HEK293T (cell line): ENCODE data around the gene XPR1.

Experiments used
- CTCF ChIA-PET: fragments of 350-600 bp; formaldehyde crosslinking; extraction: SDS; loops from one replicate; lab custom pipeline; 2021; ENCODE audit warnings: antibody characterized with exemption, inconsistent platforms; lab: Yijun Ruan, JAX
- POLR2A ChIA-PET: fragments of 350-600 bp; formaldehyde crosslinking; extraction: SDS; loops from one replicate; lab custom pipeline; 2020; ENCODE audit warnings: antibody characterized with exemption, inconsistent platforms; lab: Yijun Ruan, JAX
- DNase-seq: peaks from one replicate; pipeline ENCODE4 v3.0.0; 2012; ENCODE audit warnings: mixed read lengths; ENCODE audit errors: extremely low spot score
- ARNT ChIP-seq: fragments of 450-650 bp; IDR thresholded peaks from 2 replicates; pipeline ENCODE4 v1.6.1; 2017; ENCODE audit warnings: mild to moderate bottlenecking
- BHLHE40 ChIP-seq: fragments of 450-650 bp; IDR thresholded peaks from 2 replicates; pipeline ENCODE4 v1.6.1; 2016; ENCODE audit warnings: mild to moderate bottlenecking, moderate library complexity, borderline replicate concordance
- CTBP1 ChIP-seq: fragments of 450-650 bp; IDR thresholded peaks from 2 replicates; pipeline ENCODE4 v1.6.1; 2016; ENCODE audit warnings: borderline replicate concordance
- ELF4 ChIP-seq: fragments of 450-650 bp; IDR thresholded peaks from 2 replicates; pipeline ENCODE4 v1.6.1; 2017; ENCODE audit warnings: antibody characterized with exemption
- FOXA1 ChIP-seq: fragments of 450-650 bp; IDR thresholded peaks from 2 replicates; pipeline ENCODE4 v1.6.1; 2016; ENCODE audit warnings: mild to moderate bottlenecking
- FOXK2 ChIP-seq: fragments of 450-650 bp; IDR thresholded peaks from 2 replicates; pipeline ENCODE4 v1.6.1; 2016; ENCODE audit warnings: mild to moderate bottlenecking
- FOXM1 ChIP-seq: fragments of 450-650 bp; IDR thresholded peaks from 2 replicates; pipeline ENCODE4 v1.6.1; 2017; ENCODE audit warnings: mild to moderate bottlenecking, borderline replicate concordance
- HDGF ChIP-seq: fragments of 450-650 bp; IDR thresholded peaks from 2 replicates; pipeline ENCODE4 v1.6.1; 2017; ENCODE audit warnings: antibody characterized with exemption, borderline replicate concordance
- L3MBTL2 ChIP-seq: fragments of 450-650 bp; conservative IDR thresholded peaks from 2 replicates; pipeline ENCODE4 v1.6.1; 2016; ENCODE audit warnings: mild to moderate bottlenecking
- LEF1 ChIP-seq: fragments of 450-650 bp; IDR thresholded peaks from 2 replicates; pipeline ENCODE4 v1.6.1; 2017; ENCODE audit warnings: mild to moderate bottlenecking, borderline replicate concordance
- NFRKB ChIP-seq: fragments of 450-650 bp; IDR thresholded peaks from 2 replicates; pipeline ENCODE4 v1.6.1; 2016; ENCODE audit warnings: mild to moderate bottlenecking, moderate library complexity
- SP1 ChIP-seq: fragments of 450-650 bp; IDR thresholded peaks from 2 replicates; pipeline ENCODE4 v1.6.1; 2017
- SUZ12 ChIP-seq: fragments of 450-650 bp; IDR thresholded peaks from 2 replicates; pipeline ENCODE4 v1.6.1; 2016; ENCODE audit warnings: mild to moderate bottlenecking
- TARDBP ChIP-seq: fragments of 450-650 bp; IDR thresholded peaks from 2 replicates; pipeline ENCODE4 v1.6.1; 2016
- ZNF384 ChIP-seq: fragments of 450-650 bp; IDR thresholded peaks from 2 replicates; pipeline ENCODE4 v1.6.1; 2016
- TF ChIP-seq, protein P1 (sequence below): fragments of 450-650 bp; IDR thresholded peaks from 2 replicates; pipeline ENCODE4 v1.6.1; 2016

XPR1 gene

DNA sequence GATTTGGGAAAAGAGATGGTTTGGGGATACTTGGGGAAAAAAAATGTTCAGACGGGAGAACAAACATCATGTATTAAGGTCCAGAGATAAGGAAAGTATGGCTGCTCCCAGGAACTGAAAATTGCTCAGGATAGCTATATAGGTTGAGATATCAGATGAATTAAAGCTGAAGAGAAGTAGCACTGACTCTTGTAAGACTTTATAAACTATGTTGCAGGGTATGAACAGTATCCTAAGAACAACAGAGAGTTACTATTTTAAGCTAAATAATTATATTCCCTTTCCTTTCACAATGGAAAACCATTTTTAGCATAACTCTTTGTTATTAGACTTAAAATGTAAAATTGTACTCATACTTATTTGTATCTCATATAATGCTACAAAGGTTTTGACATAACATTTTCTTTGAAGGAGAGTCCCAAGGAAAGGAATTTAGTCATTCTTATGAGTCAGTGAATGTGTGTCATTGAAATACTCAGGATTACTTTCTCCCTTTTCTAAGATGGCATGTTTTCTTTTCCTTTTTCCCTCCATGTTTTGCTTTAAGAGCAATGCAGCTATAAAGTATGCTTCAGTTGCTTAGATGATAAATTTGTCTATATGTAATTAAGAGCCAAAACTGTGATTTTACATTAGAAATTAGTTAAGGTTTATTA, 141.5 kb downstream of the XPR1 start:
- POLR2A ChIA-PET = no interaction called here

DNA sequence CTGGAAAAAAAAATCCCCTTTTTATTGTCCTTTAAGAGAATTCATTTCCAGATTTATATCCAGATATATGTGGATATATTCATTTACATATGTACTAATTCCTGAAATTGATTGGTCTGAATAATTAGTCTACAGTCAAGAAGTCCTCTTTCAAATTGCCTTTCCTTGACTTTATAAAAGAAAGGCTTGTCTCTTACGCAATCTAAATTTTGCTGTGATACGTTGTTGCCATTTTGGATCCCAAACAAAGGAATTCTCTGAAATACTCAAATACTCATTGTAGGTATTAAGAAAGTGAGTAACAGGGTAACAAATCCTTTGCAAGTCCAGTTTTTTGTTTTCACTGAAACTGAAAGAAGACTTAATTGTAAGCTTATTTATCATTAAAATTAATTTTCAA, 144.0 kb downstream of the XPR1 start:
- no peak for DNase-seq
- TF ChIP-seq FOXA1 (no peak), FOXM1 (no peak)
- ChIA-PET POLR2A (no interaction called here), CTCF (no interaction called here)

More for the DNA sequence above, 141.5 kb downstream of the XPR1 start:
- TF ChIP-seq, protein P1, sequence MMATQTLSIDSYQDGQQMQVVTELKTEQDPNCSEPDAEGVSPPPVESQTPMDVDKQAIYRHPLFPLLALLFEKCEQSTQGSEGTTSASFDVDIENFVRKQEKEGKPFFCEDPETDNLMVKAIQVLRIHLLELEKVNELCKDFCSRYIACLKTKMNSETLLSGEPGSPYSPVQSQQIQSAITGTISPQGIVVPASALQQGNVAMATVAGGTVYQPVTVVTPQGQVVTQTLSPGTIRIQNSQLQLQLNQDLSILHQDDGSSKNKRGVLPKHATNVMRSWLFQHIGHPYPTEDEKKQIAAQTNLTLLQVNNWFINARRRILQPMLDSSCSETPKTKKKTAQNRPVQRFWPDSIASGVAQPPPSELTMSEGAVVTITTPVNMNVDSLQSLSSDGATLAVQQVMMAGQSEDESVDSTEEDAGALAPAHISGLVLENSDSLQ = no peak
- TF ChIP-seq ELF4 (no peak), CTBP1 (no peak), LEF1 (no peak), BHLHE40 (no peak), TARDBP (no peak), SUZ12 (no peak), L3MBTL2 (no peak), FOXA1 (no peak), FOXM1 (no peak), ZNF384 (no peak)
- CTCF ChIA-PET = no interaction called here
- no peak for DNase-seq

DNA sequence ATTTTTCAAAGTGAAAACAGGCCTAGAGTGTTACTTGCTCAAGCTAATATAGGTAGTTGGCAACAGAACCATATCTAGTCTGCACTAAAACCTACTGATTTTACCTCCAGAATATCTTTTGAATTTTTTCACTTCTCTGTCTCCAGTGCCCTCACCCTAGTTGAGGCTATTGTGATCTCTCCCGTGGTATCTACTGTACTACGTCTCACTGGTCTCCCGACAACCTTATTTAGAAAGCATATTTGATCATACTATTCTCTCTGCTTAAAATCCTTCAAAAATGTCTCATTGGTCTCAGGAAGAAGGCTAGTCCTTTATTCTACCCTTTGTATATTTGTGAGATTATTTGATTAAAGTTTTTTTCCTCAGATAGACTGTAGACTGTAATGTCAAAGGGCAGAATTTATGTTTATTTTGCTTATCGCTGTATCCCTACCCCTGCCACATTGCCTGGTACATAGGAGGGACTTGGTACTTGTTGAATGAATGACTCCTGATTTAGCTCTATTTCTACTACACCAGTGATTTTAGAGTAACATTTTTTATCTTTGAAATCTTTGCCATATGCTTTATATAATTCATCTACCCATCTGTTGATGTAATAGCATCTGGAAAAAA, 145.4 kb downstream of the XPR1 start:
- ChIA-PET POLR2A (no interaction called here), CTCF (no interaction called here)
- DNase-seq = no peak
- TF ChIP-seq BHLHE40 (no peak), ZNF384 (no peak), NFRKB (no peak), HDGF (no peak), ELF4 (no peak), ARNT (no peak), FOXA1 (no peak), LEF1 (no peak), TARDBP (no peak), CTBP1 (no peak), L3MBTL2 (no peak), SUZ12 (no peak), FOXK2 (no peak), SP1 (no peak), FOXM1 (no peak)
- TF ChIP-seq, protein P1 = no peak

DNA sequence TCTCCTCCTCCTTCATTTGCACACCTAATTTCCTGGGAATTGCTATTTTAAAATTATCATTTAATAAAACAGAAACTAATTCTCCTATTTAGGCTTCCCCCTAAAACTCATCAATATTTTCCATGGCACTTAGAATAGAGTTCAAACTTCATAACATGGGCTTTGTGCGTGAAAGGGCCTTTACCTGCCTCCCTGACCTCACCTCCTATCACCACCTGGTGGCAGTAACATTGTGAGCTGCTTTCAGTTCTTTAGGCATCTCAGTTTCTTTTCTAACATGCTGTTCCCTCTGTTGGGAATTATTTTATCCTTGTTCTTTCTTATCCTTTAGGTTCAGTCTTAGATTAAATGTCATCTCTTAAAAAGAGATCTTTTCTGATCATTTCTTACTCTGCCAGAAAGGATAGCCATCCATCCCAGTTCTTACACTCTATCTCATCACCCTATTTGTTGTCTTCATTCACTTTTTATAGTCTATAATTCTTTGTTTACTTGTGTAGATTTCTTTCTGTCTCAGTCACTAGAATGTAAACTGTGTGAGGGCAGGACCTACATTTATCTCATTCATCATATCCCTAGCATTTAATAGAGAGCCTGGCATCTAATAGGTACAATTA, 147.1 kb downstream of the XPR1 start:
- peak; percentile 34 for DNase-seq
- ChIA-PET CTCF (no interaction called here), POLR2A (no interaction called here)
- no peak for TF ChIP-seq L3MBTL2

DNA sequence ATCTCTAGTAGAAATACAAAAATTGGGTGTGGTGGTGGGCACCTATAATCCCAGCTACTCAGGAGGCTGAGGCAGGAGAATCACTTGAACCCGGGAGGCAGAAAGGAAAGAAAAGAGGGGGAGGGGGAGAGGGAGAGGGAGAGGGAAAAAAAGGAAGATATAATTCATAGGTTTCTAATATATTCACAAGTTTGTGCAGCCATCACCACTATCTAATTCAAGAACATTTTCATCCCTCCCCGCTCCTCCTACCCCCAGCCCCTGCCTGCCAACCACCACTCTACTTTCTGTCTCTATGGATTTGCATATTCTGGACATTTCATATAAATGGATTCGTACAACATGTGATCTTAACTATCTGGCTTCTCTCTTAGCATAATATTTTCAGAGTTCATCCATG, 147.8 kb downstream of the XPR1 start:
- CTCF ChIA-PET = no interaction called here

DNA sequence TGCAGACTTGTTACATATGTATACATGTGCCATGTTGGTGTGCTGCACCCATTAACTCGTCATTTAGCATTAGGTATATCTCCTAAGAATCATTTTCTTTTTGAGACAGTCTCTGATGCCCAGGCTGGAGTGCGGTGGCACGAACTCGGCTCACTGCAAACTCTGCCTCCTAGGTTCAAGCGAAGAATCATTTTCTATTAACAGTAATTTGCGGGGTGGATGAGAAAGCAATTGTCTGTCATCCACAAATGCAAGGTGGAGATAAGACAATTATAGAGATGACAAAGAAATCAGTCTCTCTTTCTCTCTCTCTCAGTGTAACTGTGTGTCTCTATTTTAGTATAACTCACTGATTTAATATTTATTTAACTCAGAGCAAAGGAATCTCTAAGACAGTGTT, 149.9 kb downstream of the XPR1 start:
- DNase-seq = no peak
- ChIA-PET CTCF (no interaction called here), POLR2A (no interaction called here)
- TF ChIP-seq BHLHE40 = no peak
- TF ChIP-seq FOXK2 = no peak
- TF ChIP-seq, protein P1 = no peak
- no peak for TF ChIP-seq ELF4
- no peak for TF ChIP-seq ZNF384
- TF ChIP-seq SUZ12 = no peak
- TF ChIP-seq HDGF = no peak
- TF ChIP-seq LEF1 = no peak
- no peak for TF ChIP-seq L3MBTL2
- TF ChIP-seq SP1 = no peak
- TF ChIP-seq ARNT = no peak
- no peak for TF ChIP-seq TARDBP
- TF ChIP-seq CTBP1 = no peak
- TF ChIP-seq FOXM1 = no peak
- TF ChIP-seq NFRKB = no peak
- TF ChIP-seq FOXA1 = no peak

More for the DNA sequence above, 147.8 kb downstream of the XPR1 start:
- TF ChIP-seq HDGF (no peak), FOXA1 (no peak), FOXK2 (no peak), FOXM1 (no peak), SUZ12 (no peak), ELF4 (no peak), LEF1 (no peak), BHLHE40 (no peak), ZNF384 (no peak), NFRKB (no peak)
- TF ChIP-seq, protein P1 = no peak
- DNase-seq = no peak
- POLR2A ChIA-PET = no interaction called here
